ENCODE measurements around the gene FILIP1L.

DNA sequence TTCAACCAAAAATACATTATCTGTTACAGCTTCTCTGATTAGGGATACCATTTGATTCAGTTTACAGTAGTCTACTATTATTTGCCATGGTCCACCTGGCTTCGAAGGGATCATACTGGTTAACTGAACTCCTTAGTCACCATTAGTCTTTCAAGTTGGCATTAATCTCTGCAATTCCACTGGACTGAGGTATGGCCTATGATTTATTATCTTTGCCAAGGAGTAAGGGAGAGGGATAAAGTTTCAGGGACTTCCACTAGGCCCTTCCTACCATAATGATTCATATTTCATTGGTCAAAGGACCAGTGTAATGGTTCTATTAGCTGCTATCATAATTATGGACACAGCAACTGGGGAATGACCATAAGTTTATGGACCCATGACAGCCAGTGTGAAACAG lies 303.9 kb downstream of the FILIP1L start:
- TF ChIP-seq EZH2 (IDR thresholded peaks at IDR 0.05; ENCODE audit: borderline replicate concordance, insufficient read depth, low read depth, low read length, poor library complexity, severe bottlenecking) (no peak), CTCF (IDR thresholded peaks at IDR 0.05) (no peak)

Data from B cell (primary cell).